ENCODE measurements around the gene ST3GAL3. TPM values are rescaled to one million over a fixed set of nuclear protein-coding genes. Genes with fewer than 3 reads are reported as not detected.

Gene ST3GAL3
- total and polyA plus RNA-seq, 10 of the 15 experiments (the other 5 are each of a cell fraction or from before 2014, with no cell fraction given) = 1.2 to 19.3 (median 11.0) TPM

DNA sequence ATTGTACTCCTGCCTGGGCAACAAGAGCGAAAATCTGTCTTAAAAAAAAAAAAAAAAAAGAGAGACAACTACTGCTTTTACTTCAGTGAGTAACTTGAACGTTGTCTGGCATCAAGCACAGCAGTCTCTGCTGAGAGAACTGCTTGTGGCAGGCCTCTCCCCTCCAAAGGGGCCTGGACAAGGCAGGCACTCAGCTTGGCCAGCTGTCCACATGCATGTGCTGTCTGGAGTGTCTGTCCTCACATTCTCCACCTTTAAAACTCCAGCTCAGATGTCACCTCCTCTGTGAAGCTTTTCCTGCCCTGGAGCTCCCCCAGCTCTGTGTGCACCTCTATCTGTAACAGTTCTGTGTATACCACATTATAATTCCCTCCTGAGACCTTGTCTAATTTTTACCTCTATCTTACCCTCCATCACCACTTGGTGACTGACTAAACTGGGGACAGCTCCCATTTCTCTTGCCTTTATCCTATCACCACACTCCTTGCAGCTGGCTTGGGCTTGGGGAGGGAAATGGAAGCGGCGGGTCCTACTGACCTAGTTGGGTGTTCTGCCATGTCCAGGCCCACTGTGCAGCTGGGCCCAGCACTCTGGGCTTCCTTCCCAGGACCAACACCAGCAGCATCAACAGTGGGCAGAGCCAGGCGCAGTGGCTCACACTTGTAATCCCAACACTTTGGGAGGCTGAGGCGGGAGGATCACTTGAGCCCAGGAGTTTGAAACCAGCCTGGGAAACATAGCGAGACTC lies 154.8 kb downstream of the ST3GAL3 start (continued):
- TF ChIP-seq TCF12 (IDR thresholded peaks at IDR 0.05; ENCODE audit: low read depth, low read length) (no peak), DPF2 (IDR thresholded peaks at IDR 0.05) (no peak), ZZZ3 (IDR thresholded peaks at IDR 0.05; ENCODE audit: control insufficient read depth, insufficient read length, low read depth) (no peak), ATF3 (IDR thresholded peaks at IDR 0.05; ENCODE audit: borderline replicate concordance, extremely low read depth, low read depth, low read length) (no peak), STAT3 (IDR thresholded peaks at IDR 0.05; ENCODE audit: low read depth, low read length) (no peak), HDAC2 (IDR thresholded peaks at IDR 0.05) (no peak), JUNB (IDR thresholded peaks at IDR 0.05) (no peak), POLR2AphosphoS2 (IDR thresholded peaks at IDR 0.05; ENCODE audit: low read depth, low read length) (no peak)
- TF ChIP-seq, protein P1, sequence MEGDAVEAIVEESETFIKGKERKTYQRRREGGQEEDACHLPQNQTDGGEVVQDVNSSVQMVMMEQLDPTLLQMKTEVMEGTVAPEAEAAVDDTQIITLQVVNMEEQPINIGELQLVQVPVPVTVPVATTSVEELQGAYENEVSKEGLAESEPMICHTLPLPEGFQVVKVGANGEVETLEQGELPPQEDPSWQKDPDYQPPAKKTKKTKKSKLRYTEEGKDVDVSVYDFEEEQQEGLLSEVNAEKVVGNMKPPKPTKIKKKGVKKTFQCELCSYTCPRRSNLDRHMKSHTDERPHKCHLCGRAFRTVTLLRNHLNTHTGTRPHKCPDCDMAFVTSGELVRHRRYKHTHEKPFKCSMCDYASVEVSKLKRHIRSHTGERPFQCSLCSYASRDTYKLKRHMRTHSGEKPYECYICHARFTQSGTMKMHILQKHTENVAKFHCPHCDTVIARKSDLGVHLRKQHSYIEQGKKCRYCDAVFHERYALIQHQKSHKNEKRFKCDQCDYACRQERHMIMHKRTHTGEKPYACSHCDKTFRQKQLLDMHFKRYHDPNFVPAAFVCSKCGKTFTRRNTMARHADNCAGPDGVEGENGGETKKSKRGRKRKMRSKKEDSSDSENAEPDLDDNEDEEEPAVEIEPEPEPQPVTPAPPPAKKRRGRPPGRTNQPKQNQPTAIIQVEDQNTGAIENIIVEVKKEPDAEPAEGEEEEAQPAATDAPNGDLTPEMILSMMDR (IDR thresholded peaks at IDR 0.05 in 2 of 3, conservative IDR thresholded peaks at IDR 0.05 in 1 of 3; ENCODE audit: control insufficient read depth in 2 of 3, extremely low read depth in 1 of 3, insufficient read depth in 1 of 3, low read depth in 3 of 3, low read length in 3 of 3) = no peak
- TF ChIP-seq, protein P2, sequence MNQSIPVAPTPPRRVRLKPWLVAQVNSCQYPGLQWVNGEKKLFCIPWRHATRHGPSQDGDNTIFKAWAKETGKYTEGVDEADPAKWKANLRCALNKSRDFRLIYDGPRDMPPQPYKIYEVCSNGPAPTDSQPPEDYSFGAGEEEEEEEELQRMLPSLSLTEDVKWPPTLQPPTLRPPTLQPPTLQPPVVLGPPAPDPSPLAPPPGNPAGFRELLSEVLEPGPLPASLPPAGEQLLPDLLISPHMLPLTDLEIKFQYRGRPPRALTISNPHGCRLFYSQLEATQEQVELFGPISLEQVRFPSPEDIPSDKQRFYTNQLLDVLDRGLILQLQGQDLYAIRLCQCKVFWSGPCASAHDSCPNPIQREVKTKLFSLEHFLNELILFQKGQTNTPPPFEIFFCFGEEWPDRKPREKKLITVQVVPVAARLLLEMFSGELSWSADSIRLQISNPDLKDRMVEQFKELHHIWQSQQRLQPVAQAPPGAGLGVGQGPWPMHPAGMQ (IDR thresholded peaks at IDR 0.05; ENCODE audit: borderline replicate concordance) = no peak

Data from GM12878 (cell line).